ENCODE measurements around the gene NMNAT2. TPM values are rescaled to one million over a fixed set of nuclear protein-coding genes. Genes with fewer than 3 reads are reported as not detected.

NMNAT2 gene
- total RNA-seq, 1 experiment from 2014 or later, result 0.39 TPM

DNA sequence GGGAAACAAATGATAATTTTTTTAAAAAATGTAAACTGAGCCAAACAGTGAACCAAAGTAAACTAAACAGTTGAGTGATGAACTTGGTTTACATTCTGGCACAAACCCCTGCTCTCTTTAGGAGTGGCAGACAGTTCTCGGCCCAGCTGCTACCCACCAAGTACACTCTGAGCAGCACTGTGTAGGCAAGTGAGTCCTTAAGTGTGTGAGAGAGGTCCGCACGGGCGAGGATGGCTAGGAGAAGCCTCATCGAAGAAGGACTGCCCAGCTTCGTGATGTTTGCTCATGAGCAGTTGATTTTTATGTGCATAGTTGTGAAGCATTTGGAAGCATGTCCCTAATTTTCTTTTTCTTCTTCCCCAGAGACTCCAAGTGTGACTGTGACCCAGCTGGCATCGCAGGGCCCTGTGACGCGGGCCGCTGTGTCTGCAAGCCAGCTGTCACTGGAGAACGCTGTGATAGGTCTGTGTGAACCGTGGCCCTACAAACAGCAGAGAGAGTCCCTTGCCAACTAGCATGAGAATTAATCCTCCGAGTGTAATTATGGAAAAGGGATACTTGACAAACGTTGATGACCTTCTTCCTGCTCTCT, 200.1 kb downstream of the NMNAT2 start:
- ChIA-PET CTCF (interaction anchor here (1.0 kb wide), 1 partner anchor 17 kb away, joined by 3 read pairs; no protein-coding TSS in a partner anchor), POLR2A (no interaction called here)
- DNase-seq (ENCODE audit: low read depth, low spot score) (no peak), ATAC-seq (no peak)
- H3K4me3 ChIP-seq (ENCODE audit: low read depth in 2 of 2, low read length in 2 of 2), result no peak overlapping the region
- H3K27me3 ChIP-seq (ENCODE audit: control insufficient read depth, insufficient read depth, low read length), result no peaks in the 10 kb centered on the region
- in situ Hi-C loops (cut with HindIII; ENCODE audit: low pct_unique_long_range_greater_than_20kb, low sequenced_read_pairs), result no loop called here
- BruUV-seq (replicated peaks), result no TSS peak
- no peaks in the 10 kb centered on the region for H3K4me1 ChIP-seq (ENCODE audit: control insufficient read depth, insufficient read depth, low read length)
- no peak overlapping the region for H3K27ac ChIP-seq (ENCODE audit: low read length)
- no peaks in the 10 kb centered on the region for H3K9me3 ChIP-seq (ENCODE audit: control insufficient read depth, insufficient read depth, low read depth, low read length)
- no peak for TF ChIP-seq SIN3A (IDR thresholded peaks at IDR 0.05; ENCODE audit: borderline replicate concordance, insufficient read depth, low read depth, low read length)
- intact Hi-C loops (cut with micrococcal nuclease; ENCODE audit: unreplicated experiment), result no loop called here
- H3K36me3 ChIP-seq (ENCODE audit: control insufficient read depth, insufficient read depth, low read length), result no peaks in the 10 kb centered on the region

DNA sequence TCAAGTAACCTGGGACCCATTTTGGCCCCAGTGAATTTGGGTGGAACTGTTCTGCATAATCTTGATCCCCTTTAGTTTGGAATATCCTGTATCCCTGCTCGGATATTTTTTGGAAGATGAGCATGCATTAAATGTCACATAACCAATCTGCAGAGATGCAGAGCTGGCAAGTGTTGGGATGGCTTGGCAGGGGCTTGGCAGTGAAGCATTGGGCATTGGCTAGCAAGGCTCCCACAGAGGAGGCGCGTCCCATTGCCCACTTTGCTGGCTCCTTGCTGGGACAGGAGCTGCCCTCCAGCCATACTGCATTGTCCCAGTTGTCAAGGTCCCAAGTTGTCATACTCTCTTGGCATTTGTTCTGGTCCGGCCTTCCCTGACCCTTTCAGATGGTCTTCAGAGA, 202.2 kb downstream of the NMNAT2 start:
- intact Hi-C loops (cut with micrococcal nuclease; ENCODE audit: unreplicated experiment), result no loop called here
- BruUV-seq (replicated peaks), result no TSS peak
- no peaks in the 10 kb centered on the region for H3K4me1 ChIP-seq (ENCODE audit: control insufficient read depth, insufficient read depth, low read length)
- H3K4me3 ChIP-seq (ENCODE audit: low read depth in 2 of 2, low read length in 2 of 2), result no peak overlapping the region
- no peak for ATAC-seq
- in situ Hi-C loops (cut with HindIII; ENCODE audit: low pct_unique_long_range_greater_than_20kb, low sequenced_read_pairs), result no loop called here
- no peaks in the 10 kb centered on the region for H3K36me3 ChIP-seq (ENCODE audit: control insufficient read depth, insufficient read depth, low read length)
- DNase-seq (ENCODE audit: low read depth, low spot score), result no peak
- H3K27ac ChIP-seq (ENCODE audit: low read length), result no peak overlapping the region
- ChIA-PET CTCF (no interaction called here), POLR2A (no interaction called here)
- no peaks in the 10 kb centered on the region for H3K9me3 ChIP-seq (ENCODE audit: control insufficient read depth, insufficient read depth, low read depth, low read length)
- TF ChIP-seq, protein P1, sequence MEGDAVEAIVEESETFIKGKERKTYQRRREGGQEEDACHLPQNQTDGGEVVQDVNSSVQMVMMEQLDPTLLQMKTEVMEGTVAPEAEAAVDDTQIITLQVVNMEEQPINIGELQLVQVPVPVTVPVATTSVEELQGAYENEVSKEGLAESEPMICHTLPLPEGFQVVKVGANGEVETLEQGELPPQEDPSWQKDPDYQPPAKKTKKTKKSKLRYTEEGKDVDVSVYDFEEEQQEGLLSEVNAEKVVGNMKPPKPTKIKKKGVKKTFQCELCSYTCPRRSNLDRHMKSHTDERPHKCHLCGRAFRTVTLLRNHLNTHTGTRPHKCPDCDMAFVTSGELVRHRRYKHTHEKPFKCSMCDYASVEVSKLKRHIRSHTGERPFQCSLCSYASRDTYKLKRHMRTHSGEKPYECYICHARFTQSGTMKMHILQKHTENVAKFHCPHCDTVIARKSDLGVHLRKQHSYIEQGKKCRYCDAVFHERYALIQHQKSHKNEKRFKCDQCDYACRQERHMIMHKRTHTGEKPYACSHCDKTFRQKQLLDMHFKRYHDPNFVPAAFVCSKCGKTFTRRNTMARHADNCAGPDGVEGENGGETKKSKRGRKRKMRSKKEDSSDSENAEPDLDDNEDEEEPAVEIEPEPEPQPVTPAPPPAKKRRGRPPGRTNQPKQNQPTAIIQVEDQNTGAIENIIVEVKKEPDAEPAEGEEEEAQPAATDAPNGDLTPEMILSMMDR (IDR thresholded peaks at IDR 0.05), result no peak
- TF ChIP-seq POLR2AphosphoS5 (IDR thresholded peaks at IDR 0.05; ENCODE audit: low read depth, low read length) (no peak), TCF7L2 (IDR thresholded peaks at IDR 0.05; ENCODE audit: low read depth, low read length) (no peak), SIN3A (IDR thresholded peaks at IDR 0.05; ENCODE audit: borderline replicate concordance, insufficient read depth, low read depth, low read length) (no peak)
- TF ChIP-seq, protein P2, sequence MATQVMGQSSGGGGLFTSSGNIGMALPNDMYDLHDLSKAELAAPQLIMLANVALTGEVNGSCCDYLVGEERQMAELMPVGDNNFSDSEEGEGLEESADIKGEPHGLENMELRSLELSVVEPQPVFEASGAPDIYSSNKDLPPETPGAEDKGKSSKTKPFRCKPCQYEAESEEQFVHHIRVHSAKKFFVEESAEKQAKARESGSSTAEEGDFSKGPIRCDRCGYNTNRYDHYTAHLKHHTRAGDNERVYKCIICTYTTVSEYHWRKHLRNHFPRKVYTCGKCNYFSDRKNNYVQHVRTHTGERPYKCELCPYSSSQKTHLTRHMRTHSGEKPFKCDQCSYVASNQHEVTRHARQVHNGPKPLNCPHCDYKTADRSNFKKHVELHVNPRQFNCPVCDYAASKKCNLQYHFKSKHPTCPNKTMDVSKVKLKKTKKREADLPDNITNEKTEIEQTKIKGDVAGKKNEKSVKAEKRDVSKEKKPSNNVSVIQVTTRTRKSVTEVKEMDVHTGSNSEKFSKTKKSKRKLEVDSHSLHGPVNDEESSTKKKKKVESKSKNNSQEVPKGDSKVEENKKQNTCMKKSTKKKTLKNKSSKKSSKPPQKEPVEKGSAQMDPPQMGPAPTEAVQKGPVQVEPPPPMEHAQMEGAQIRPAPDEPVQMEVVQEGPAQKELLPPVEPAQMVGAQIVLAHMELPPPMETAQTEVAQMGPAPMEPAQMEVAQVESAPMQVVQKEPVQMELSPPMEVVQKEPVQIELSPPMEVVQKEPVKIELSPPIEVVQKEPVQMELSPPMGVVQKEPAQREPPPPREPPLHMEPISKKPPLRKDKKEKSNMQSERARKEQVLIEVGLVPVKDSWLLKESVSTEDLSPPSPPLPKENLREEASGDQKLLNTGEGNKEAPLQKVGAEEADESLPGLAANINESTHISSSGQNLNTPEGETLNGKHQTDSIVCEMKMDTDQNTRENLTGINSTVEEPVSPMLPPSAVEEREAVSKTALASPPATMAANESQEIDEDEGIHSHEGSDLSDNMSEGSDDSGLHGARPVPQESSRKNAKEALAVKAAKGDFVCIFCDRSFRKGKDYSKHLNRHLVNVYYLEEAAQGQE (IDR thresholded peaks at IDR 0.05; ENCODE audit: insufficient read depth in 1 of 2, low read depth in 2 of 2, low read length in 1 of 2), result no peak
- H3K27me3 ChIP-seq (ENCODE audit: control insufficient read depth, insufficient read depth, low read length), result no peaks in the 10 kb centered on the region

DNA sequence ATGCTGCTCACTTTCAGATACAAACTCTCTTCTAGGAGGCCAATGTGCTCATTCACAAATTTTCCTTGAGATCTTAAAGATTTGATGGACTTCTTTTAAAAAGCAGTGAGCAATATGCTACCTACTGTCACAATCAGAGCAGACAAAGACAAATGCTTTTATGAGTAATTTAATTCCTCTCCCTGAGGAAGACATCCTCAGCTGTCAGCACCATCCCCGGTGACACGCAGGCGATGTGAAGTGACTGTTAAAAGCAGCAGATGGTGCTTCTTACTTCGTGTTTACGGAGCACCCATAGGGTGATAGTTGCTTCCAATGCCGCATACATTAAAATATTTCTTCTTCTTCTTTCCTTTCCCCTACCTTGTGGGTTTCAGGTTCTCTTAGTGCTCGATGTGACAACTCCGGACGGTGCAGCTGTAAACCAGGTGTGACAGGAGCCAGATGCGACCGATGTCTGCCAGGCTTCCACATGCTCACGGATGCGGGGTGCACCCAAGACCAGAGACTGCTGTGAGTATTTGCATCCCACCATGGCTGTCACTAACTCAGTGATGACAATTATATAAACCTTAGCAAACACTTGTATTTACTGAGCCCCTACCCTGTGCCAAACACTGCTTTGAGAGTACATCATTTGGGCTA, 203.0 kb downstream of the NMNAT2 start:
- in situ Hi-C loops (cut with HindIII; ENCODE audit: low pct_unique_long_range_greater_than_20kb, low sequenced_read_pairs) (no loop called here), intact Hi-C loops (cut with micrococcal nuclease; ENCODE audit: unreplicated experiment) (no loop called here)
- no TSS peak for BruUV-seq (replicated peaks)
- Histone ChIP-seq H3K27ac (ENCODE audit: low read length) (no peak overlapping the region), H3K4me1 (ENCODE audit: control insufficient read depth, insufficient read depth, low read length) (no peaks in the 10 kb centered on the region), H3K27me3 (ENCODE audit: control insufficient read depth, insufficient read depth, low read length) (no peaks in the 10 kb centered on the region), H3K9me3 (ENCODE audit: control insufficient read depth, insufficient read depth, low read depth, low read length) (no peaks in the 10 kb centered on the region), H3K36me3 (ENCODE audit: control insufficient read depth, insufficient read depth, low read length) (no peaks in the 10 kb centered on the region), H3K4me3 (ENCODE audit: low read depth in 2 of 2, low read length in 2 of 2) (no peak overlapping the region)
- ChIA-PET POLR2A (no interaction called here), CTCF (no interaction called here)
- DNase-seq (ENCODE audit: low read depth, low spot score) (no peak), ATAC-seq (no peak)
- TF ChIP-seq SIN3A (IDR thresholded peaks at IDR 0.05; ENCODE audit: borderline replicate concordance, insufficient read depth, low read depth, low read length), result no peak
- TF ChIP-seq, protein P2 (IDR thresholded peaks at IDR 0.05; ENCODE audit: insufficient read depth in 1 of 2, low read depth in 2 of 2, low read length in 1 of 2), result no peak
- TF ChIP-seq, protein P1 (IDR thresholded peaks at IDR 0.05), result no peak
- no peak for TF ChIP-seq TCF7L2 (IDR thresholded peaks at IDR 0.05; ENCODE audit: low read depth, low read length)
- TF ChIP-seq POLR2AphosphoS5 (IDR thresholded peaks at IDR 0.05; ENCODE audit: low read depth, low read length), result no peak

Measured in Panc1 (cell line).